Loucy (cell line): ENCODE measurements around the gene PKD1L1.

Experiments
- EZH2phosphoT487 ChIP-seq: fragments of 200-600 bp; IDR thresholded peaks from 2 replicates; pipeline ENCODE4 v1.6.1; 2018; ENCODE audit warnings: antibody characterized with exemption, mild to moderate bottlenecking, moderate library complexity, borderline replicate concordance
- TF ChIP-seq, protein P1 (sequence below): fragments of 200-600 bp; sonication (generic); conservative IDR thresholded peaks from 2 replicates; pipeline ENCODE4 v1.5.1; 2014; ENCODE audit warnings: mild to moderate bottlenecking, antibody characterized with exemption, low read length

DNA sequence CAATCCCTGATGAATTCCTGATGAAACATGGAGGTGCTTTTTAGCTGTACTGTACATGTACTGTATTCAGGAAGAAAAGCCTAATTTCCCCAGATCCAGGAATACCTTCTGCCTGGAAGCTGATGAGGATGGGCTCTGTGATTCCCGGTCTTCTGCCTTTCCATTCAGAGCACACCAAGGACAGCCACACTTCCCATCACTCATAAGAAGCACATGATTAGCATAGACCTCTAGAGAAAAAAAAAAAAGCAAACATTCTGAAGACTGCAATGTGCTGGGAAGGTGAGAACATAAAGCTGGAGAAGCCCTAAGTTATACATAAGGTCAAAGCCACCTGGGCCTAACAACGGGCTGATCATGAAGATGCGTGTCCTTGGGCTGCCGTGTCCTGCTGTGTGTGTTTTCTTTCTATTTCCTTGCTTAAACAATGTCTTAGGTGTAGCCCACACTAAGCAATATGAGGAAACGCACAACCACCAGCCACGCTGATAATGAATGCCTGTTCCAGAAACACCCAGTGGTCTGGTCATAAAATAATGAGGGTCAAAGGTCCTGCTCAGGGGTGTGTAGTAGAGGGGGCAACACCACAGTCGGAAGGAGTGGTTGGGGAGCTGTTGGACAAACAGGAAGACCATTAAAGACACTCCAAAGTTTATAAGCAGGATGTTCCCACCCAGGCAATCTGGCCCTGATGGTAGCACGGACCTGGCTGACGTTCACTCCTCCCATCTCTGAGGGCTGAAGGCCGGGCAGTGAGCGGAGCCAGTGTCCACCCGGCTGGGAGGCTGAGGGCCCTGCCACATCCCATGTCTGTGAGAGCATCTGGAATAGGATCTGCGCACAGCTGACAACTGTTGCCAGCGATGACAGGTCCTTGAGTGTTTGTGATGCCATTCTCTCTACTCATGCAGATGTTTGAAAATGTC lies 7.9 kb downstream of the PKD1L1 start:
- TF ChIP-seq, protein P1, sequence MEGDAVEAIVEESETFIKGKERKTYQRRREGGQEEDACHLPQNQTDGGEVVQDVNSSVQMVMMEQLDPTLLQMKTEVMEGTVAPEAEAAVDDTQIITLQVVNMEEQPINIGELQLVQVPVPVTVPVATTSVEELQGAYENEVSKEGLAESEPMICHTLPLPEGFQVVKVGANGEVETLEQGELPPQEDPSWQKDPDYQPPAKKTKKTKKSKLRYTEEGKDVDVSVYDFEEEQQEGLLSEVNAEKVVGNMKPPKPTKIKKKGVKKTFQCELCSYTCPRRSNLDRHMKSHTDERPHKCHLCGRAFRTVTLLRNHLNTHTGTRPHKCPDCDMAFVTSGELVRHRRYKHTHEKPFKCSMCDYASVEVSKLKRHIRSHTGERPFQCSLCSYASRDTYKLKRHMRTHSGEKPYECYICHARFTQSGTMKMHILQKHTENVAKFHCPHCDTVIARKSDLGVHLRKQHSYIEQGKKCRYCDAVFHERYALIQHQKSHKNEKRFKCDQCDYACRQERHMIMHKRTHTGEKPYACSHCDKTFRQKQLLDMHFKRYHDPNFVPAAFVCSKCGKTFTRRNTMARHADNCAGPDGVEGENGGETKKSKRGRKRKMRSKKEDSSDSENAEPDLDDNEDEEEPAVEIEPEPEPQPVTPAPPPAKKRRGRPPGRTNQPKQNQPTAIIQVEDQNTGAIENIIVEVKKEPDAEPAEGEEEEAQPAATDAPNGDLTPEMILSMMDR = no peak
- TF ChIP-seq EZH2phosphoT487 = no peak
